HCT116 (cell line): ENCODE measurements around the gene STRIT1. TPM values are rescaled to one million over a fixed set of nuclear protein-coding genes. Genes with fewer than 3 reads are reported as not detected.
"Not testable (repeated sequence)": the region's sequence is repeated elsewhere in the genome, so short reads cannot be mapped to it uniquely, and the experiment has no call there.

Experiments used
- ATAC-seq: fragments of 200-7000 bp; cut with Tn5 transposase; 2 replicates; pipeline ENCODE4 v1.9.1; 2020; ENCODE audit warnings: mild to moderate bottlenecking, moderate library complexity
- BruUV-seq: library from RNA; stranded (reverse); fragments of 400-500 nt; replicated peaks from 2 replicates; lab custom pipeline; 2021; lab: Mats Ljungman, UMichigan
- CTCF ChIA-PET: fragments of 300-600 bp; sonication (Branson Sonifier 250); formaldehyde crosslinking; loops from one replicate; lab custom pipeline; 2021; ENCODE audit warnings: antibody characterized with exemption; lab: Charles Lee
- POLR2A ChIA-PET: fragments of 300-600, 350-600 bp; sonication (Branson Sonifier 250); formaldehyde crosslinking; loops from one replicate; lab custom pipeline; 2021; ENCODE audit warnings: antibody characterized with exemption; lab: Charles Lee
- RAD21 ChIA-PET, 2 experiments: fragments of 300-600 bp; sonication (Branson Sonifier 250); formaldehyde crosslinking; loops; one replicate each; lab custom pipeline; 2023; ENCODE audit warnings: low total read pairs in 2 of 2; ENCODE audit not compliant: uncharacterized antibody in 2 of 2, unreplicated experiment in 2 of 2, low non-redundant PET in 1 of 2; lab: Charles Lee
- DNase-seq: peaks from one replicate; pipeline ENCODE4 v3.0.0-alpha.2; 2010; ENCODE audit warnings: low read depth, low spot score
- H2AFZ ChIP-seq: fragments of 200-600 bp; shearing (Covaris generic), sonication (generic); 2 replicates; pipeline ENCODE4 v1.6.1; 2017; ENCODE audit warnings: low read depth, mixed run types, mixed read lengths, antibody characterized with exemption, low read length; ENCODE audit not compliant: poor library complexity, severe bottlenecking
- H3K27ac ChIP-seq: 2 replicates; pipeline ENCODE4 v1.5.1; 2012; ENCODE audit warnings: low read depth, low read length
- H3K27me3 ChIP-seq: fragments of 200-600 bp; sonication (generic); 2 replicates; pipeline ENCODE4 v1.6.1; 2016; ENCODE audit warnings: mixed run types, low read length, mixed read lengths; ENCODE audit not compliant: insufficient read depth
- H3K36me3 ChIP-seq, 2 experiments: fragments of 200-500 bp in 1 of 2; fragments of 200-600 bp in 1 of 2; sonication (Bioruptor generic) in 1 of 2; sonication (generic) in 1 of 2; 2 replicates each; pipeline versions ENCODE4 v1.5.1 to v1.6.1; 2014 to 2016; ENCODE audit warnings: low read length in 2 of 2, inconsistent platforms in 1 of 2, mixed read lengths in 1 of 2, mixed run types in 1 of 2; ENCODE audit not compliant: insufficient read depth in 2 of 2, control insufficient read depth in 1 of 2
- H3K4me1 ChIP-seq, 2 experiments: fragments of 200-600 bp in 1 of 2; sonication (generic) in 1 of 2; 2 replicates each; pipeline versions ENCODE4 v1.5.1 to v1.6.1; 2012 to 2017; ENCODE audit warnings: low read length in 2 of 2, inconsistent platforms in 1 of 2, mild to moderate bottlenecking in 1 of 2, mixed read lengths in 1 of 2, mixed run types in 1 of 2, moderate library complexity in 1 of 2; ENCODE audit not compliant: insufficient read depth in 2 of 2, control insufficient read depth in 1 of 2
- H3K4me2 ChIP-seq: fragments of 200-600 bp; sonication (generic); 2 replicates; pipeline ENCODE4 v1.6.1; 2017; ENCODE audit warnings: mixed run types, low read length, mixed read lengths
- H3K4me3 ChIP-seq, 2 experiments: fragments of 200-600 bp in 1 of 2; sonication (generic) in 1 of 2; replicated peaks in 1 of 2; 2 replicates each; pipeline ENCODE4 v1.5.1; 2011 to 2016; ENCODE audit warnings: low read length in 2 of 2, control low read depth in 1 of 2, low read depth in 1 of 2, mild to moderate bottlenecking in 1 of 2, mixed read lengths in 1 of 2, mixed run types in 1 of 2
- H3K79me2 ChIP-seq: fragments of 200-600 bp; sonication (generic); 2 replicates; pipeline ENCODE4 v1.6.1; 2017; ENCODE audit warnings: mild to moderate bottlenecking, mixed run types, low read length, moderate library complexity, mixed read lengths; ENCODE audit not compliant: insufficient read depth
- H3K9ac ChIP-seq: fragments of 200-600 bp; sonication (generic); 2 replicates; pipeline ENCODE4 v1.6.1; 2016; ENCODE audit warnings: low read length, mixed read lengths
- H3K9me2 ChIP-seq: fragments of 200-600 bp; sonication (generic), shearing (Covaris generic); 2 replicates; pipeline ENCODE4 v1.6.1; 2017; ENCODE audit warnings: mixed run types, mild to moderate bottlenecking, moderate library complexity; ENCODE audit not compliant: insufficient read depth
- H3K9me3 ChIP-seq, 2 experiments: fragments of 200-500 bp in 1 of 2; fragments of 200-600 bp in 1 of 2; sonication (Bioruptor generic) in 1 of 2; sonication (generic) in 1 of 2; 2 replicates each; pipeline ENCODE4 v1.6.1; 2014 to 2017; ENCODE audit warnings: low read length in 2 of 2, mixed read lengths in 2 of 2, inconsistent platforms in 1 of 2, low read depth in 1 of 2, mild to moderate bottlenecking in 1 of 2, mixed run types in 1 of 2, moderate library complexity in 1 of 2; ENCODE audit not compliant: control insufficient read depth in 1 of 2, insufficient read depth in 1 of 2
- H4K20me1 ChIP-seq: fragments of 200-600 bp; sonication (generic), shearing (Covaris generic); 2 replicates; pipeline ENCODE4 v1.6.1; 2017; ENCODE audit warnings: mixed run types, mild to moderate bottlenecking, moderate library complexity; ENCODE audit not compliant: insufficient read depth
- ATF3 ChIP-seq: IDR thresholded peaks from 2 replicates; pipeline ENCODE4 v1.6.1; 2012
- CEBPB ChIP-seq: IDR thresholded peaks from 2 replicates; pipeline ENCODE4 v1.6.1; 2012; ENCODE audit warnings: low read depth
- CTCF ChIP-seq, 3 experiments: fragments of 200-600 bp in 1 of 3; sonication (generic) in 1 of 3; IDR thresholded peaks in 2 of 3; conservative IDR thresholded peaks in 1 of 3; 2 replicates each; pipeline ENCODE4 v1.5.1; 2012 to 2017; ENCODE audit warnings: low read depth in 2 of 3, low read length in 2 of 3, antibody characterized with exemption in 1 of 3, borderline replicate concordance in 1 of 3, control low read depth in 1 of 3, mild to moderate bottlenecking in 1 of 3, mixed read lengths in 1 of 3, mixed run types in 1 of 3, moderate library complexity in 1 of 3; ENCODE audit not compliant: insufficient read depth in 1 of 3
- EGR1 ChIP-seq: IDR thresholded peaks from 2 replicates; pipeline ENCODE4 v1.6.1; 2012; ENCODE audit warnings: low read depth
- ELF1 ChIP-seq: IDR thresholded peaks from 2 replicates; pipeline ENCODE4 v1.6.1; 2012; ENCODE audit warnings: low read depth, borderline replicate concordance
- EZH2 ChIP-seq: fragments of 200-600 bp; sonication (generic); IDR thresholded peaks from 2 replicates; pipeline ENCODE4 v1.6.1; 2017; ENCODE audit warnings: antibody characterized with exemption, mixed run types
- FOSL1 ChIP-seq: IDR thresholded peaks from 2 replicates; pipeline ENCODE4 v1.6.1; 2012; ENCODE audit warnings: low read depth
- MAX ChIP-seq: IDR thresholded peaks from 2 replicates; pipeline ENCODE4 v1.6.1; 2012
- POLR2AphosphoS5 ChIP-seq: IDR thresholded peaks from 2 replicates; pipeline ENCODE4 v1.6.1; 2011; ENCODE audit warnings: mild to moderate bottlenecking, low read depth, low read length, moderate library complexity
- SIN3A ChIP-seq: IDR thresholded peaks from 2 replicates; pipeline ENCODE4 v1.6.1; 2012; ENCODE audit warnings: low read depth
- TCF7L2 ChIP-seq: IDR thresholded peaks from 2 replicates; pipeline ENCODE4 v1.7.0; 2011; ENCODE audit warnings: borderline replicate concordance, inconsistent platforms; ENCODE audit not compliant: insufficient read depth, insufficient read length; ENCODE audit errors: extremely low read depth
- ZNF274 ChIP-seq: fragments of 200-500 bp; sonication (Bioruptor generic); IDR thresholded peaks from 2 replicates; pipeline ENCODE4 v1.6.1; 2014; ENCODE audit warnings: mild to moderate bottlenecking, low read depth, low read length, inconsistent platforms
- intact Hi-C: fragments of 100-400 bp; cut with micrococcal nuclease; formaldehyde crosslinking; loops from 2 replicates; pipeline ENCODE4 v1.10.0; 2022
- total RNA-seq: library from RNA; stranded (reverse); gene quantifications from one replicate; pipeline ENCODE4 v1.2.1, GENCODE V29; 2021; ENCODE audit not compliant: unreplicated experiment

Gene STRIT1
- total RNA-seq, 1 experiment from 2014 or later = not detected

- H3K27ac ChIP-seq, H3K9ac ChIP-seq, H4K20me1 ChIP-seq, ATAC-seq, H3K4me1 ChIP-seq, H2AFZ ChIP-seq, RAD21 ChIA-PET, H3K4me3 ChIP-seq, H3K79me2 ChIP-seq, BruUV-seq, H3K4me2 ChIP-seq, DNase-seq, CTCF ChIA-PET, intact Hi-C loops, H3K9me3 ChIP-seq, H3K9me2 ChIP-seq, H3K36me3 ChIP-seq, POLR2A ChIA-PET, H3K27me3 ChIP-seq: not testable (repeated sequence)
Observed at GRCh38 chr3:155262855-155263254, 30.6 kb downstream of the STRIT1 start.

- no peak overlapping the region for H3K27ac ChIP-seq
- TF ChIP-seq EGR1 = no peak
- TF ChIP-seq POLR2AphosphoS5 = no peak
- TF ChIP-seq CTCF (IDR thresholded peaks at IDR 0.05 in 2 of 3, conservative IDR thresholded peaks at IDR 0.05 in 1 of 3; ENCODE audit: borderline replicate concordance in 1 of 3, insufficient read depth in 1 of 3, low read depth in 2 of 3, low read length in 2 of 3) = no peak
- no peak for TF ChIP-seq ATF3
- TF ChIP-seq MAX = no peak
- no peak for TF ChIP-seq ZNF274
- no peak for TF ChIP-seq ELF1
- TF ChIP-seq FOSL1 = no peak
- no peak for TF ChIP-seq TCF7L2
- no peak for TF ChIP-seq CEBPB
- TF ChIP-seq EZH2 = no peak
- TF ChIP-seq SIN3A = no peak
- TF ChIP-seq, all 23 proteins: peak for 0
- ChIA-PET POLR2A (no interaction called here), RAD21 (no interaction called here), CTCF (no interaction called here)
- H3K4me2 ChIP-seq = no peak overlapping the region
- no peak overlapping the region for H2AFZ ChIP-seq
- no peaks in the 10 kb centered on the region for H3K36me3 ChIP-seq
- BruUV-seq = no TSS peak
- no peak overlapping the region for H3K9ac ChIP-seq
- intact Hi-C loops = no loop called here
- no peaks in the 10 kb centered on the region for H3K4me1 ChIP-seq
- H3K27me3 ChIP-seq = no peaks in the 10 kb centered on the region
- H3K9me2 ChIP-seq = no peaks in the 10 kb centered on the region
- no peaks in the 10 kb centered on the region for H3K79me2 ChIP-seq
- no peaks in the 10 kb centered on the region for H4K20me1 ChIP-seq
- no peak overlapping the region for H3K4me3 ChIP-seq
- no peaks in the 10 kb centered on the region for H3K9me3 ChIP-seq
- no peak for ATAC-seq
- no peak for DNase-seq
Observed at GRCh38 chr3:155262295-155262694, 31.2 kb downstream of the STRIT1 start.
